NCI-H2107 treated with DMSO at 0.1 percent for 48 hours (cell line): ENCODE data around the gene TAS2R4.
"Not testable (repeated sequence)": the region's sequence is repeated elsewhere in the genome, so short reads cannot be mapped to it uniquely, and the experiment has no call there.

Experiments used
- DNase-seq: peaks from one replicate; lab custom pipeline; 2025; ENCODE audit not compliant: unreplicated experiment; lab: John Stamatoyannopoulos, UW

Gene TAS2R4

GRCh38 chr7:141822432-141822831 is 46.0 kb downstream of the TAS2R4 start:
- not testable (repeated sequence) for DNase-seq
